HEK293T (cell line): ENCODE measurements around the gene COL19A1.

Source experiments
- FOXK2 ChIP-seq: fragments of 450-650 bp; IDR thresholded peaks from 2 replicates; pipeline ENCODE4 v1.6.1; 2016; ENCODE audit warnings: mild to moderate bottlenecking
- HDGF ChIP-seq: fragments of 450-650 bp; IDR thresholded peaks from 2 replicates; pipeline ENCODE4 v1.6.1; 2017; ENCODE audit warnings: antibody characterized with exemption, borderline replicate concordance
- LEF1 ChIP-seq: fragments of 450-650 bp; IDR thresholded peaks from 2 replicates; pipeline ENCODE4 v1.6.1; 2017; ENCODE audit warnings: mild to moderate bottlenecking, borderline replicate concordance
- TARDBP ChIP-seq: fragments of 450-650 bp; IDR thresholded peaks from 2 replicates; pipeline ENCODE4 v1.6.1; 2016
- ZNF384 ChIP-seq: fragments of 450-650 bp; IDR thresholded peaks from 2 replicates; pipeline ENCODE4 v1.6.1; 2016

GRCh38 chr6:69820438-69820837, 45.9 kb upstream of the COL19A1 start:
- TF ChIP-seq ZNF384 = no peak
- TF ChIP-seq TARDBP = no peak
- no peak for TF ChIP-seq HDGF
- TF ChIP-seq FOXK2 = no peak
- TF ChIP-seq LEF1 = no peak
